SK-MEL-5 (cell line): Measurements from ENCODE around the gene CMTM4. TPM values are rescaled to one million over a fixed set of nuclear protein-coding genes. Genes with fewer than 3 reads are reported as not detected.

Experiments used
- DNase-seq: peaks from one replicate; pipeline ENCODE4 v3.0.0-alpha.2; 2016; ENCODE audit warnings: low read depth, low spot score
- in situ Hi-C: cut with HindIII; loops from 2 replicates; pipeline ENCODE4 v1.10.0; 2016; ENCODE audit warnings: low sequenced_read_pairs, high pct_unique_total_duplicates, low pct_unique_long_range_greater_than_20kb
- polyA plus RNA-seq, 2 experiments: library from polyadenylated mRNA; depleted of rRNA; stranded (reverse); fragments of >200 nt; gene quantifications; 2 replicates each; pipeline ENCODE4 v1.2.3, GENCODE V29; 2015
- total RNA-seq: library from RNA; depleted of rRNA; stranded (reverse); fragments of >200 nt; shearing (Covaris generic); gene quantifications from 2 replicates; pipeline ENCODE4 v1.2.3, GENCODE V29; 2014; rRNA removed

The CMTM4 gene
- total RNA-seq: 32.7 and 36.9 TPM in 2 replicates
- 28.0 and 43.3 TPM in 2 replicates for polyA plus RNA-seq (2015; cell fraction: cytosol; rRNA removed)
- 31.5 and 40.0 TPM in 2 replicates for polyA plus RNA-seq (2015; cell fraction: nucleus; rRNA removed)

- DNase-seq: peak; percentile 82
- in situ Hi-C loops: no loop called here
Measured at GRCh38 chr16:66696669-66697630, at the start of gene CMTM4. TSS of gene CMTM4 (minus strand) at chr16:66696743. CDS start at chr16:66696525, 218 bp downstream.

- DNase-seq: no peak
- in situ Hi-C loops: no loop called here
Measured at GRCh38 chr16:66746048-66746447, 49.5 kb upstream of the CMTM4 start.

GRCh38 chr16:66741950-66742808, 45.6 kb upstream of the CMTM4 start:
- in situ Hi-C loops: no loop called here
- DNase-seq: peak; percentile 46

- DNase-seq: peak; percentile 95
- in situ Hi-C loops: no loop called here
Measured at GRCh38 chr16:66741169-66741900, 44.8 kb upstream of the CMTM4 start.

GRCh38 chr16:66740533-66740932, 44.0 kb upstream of the CMTM4 start:
- in situ Hi-C loops: no loop called here
- DNase-seq: peak; percentile 30

GRCh38 chr16:66740010-66740409, 43.5 kb upstream of the CMTM4 start:
- in situ Hi-C loops: no loop called here
- DNase-seq: peak; percentile 69

GRCh38 chr16:66735891-66736290, 39.3 kb upstream of the CMTM4 start:
- DNase-seq: no peak
- in situ Hi-C loops: no loop called here

- no peak for DNase-seq
- in situ Hi-C loops: no loop called here
Measured at GRCh38 chr16:66731101-66731500, 34.6 kb upstream of the CMTM4 start.

GRCh38 chr16:66728804-66729203, 32.3 kb upstream of the CMTM4 start:
- in situ Hi-C loops: no loop called here
- no peak for DNase-seq

- in situ Hi-C loops: no loop called here
- DNase-seq: peak; percentile 78
Measured at GRCh38 chr16:66728117-66728787, 31.7 kb upstream of the CMTM4 start.

GRCh38 chr16:66720766-66721165, 24.2 kb upstream of the CMTM4 start:
- DNase-seq: no peak
- in situ Hi-C loops: no loop called here

GRCh38 chr16:66719246-66719645, 22.7 kb upstream of the CMTM4 start:
- DNase-seq: no peak
- in situ Hi-C loops: no loop called here

GRCh38 chr16:66717776-66718175, 21.2 kb upstream of the CMTM4 start:
- DNase-seq: no peak
- in situ Hi-C loops: no loop called here

- DNase-seq: peak; percentile 81
- in situ Hi-C loops: no loop called here
Measured at GRCh38 chr16:66717112-66717675, 20.7 kb upstream of the CMTM4 start.

GRCh38 chr16:66714654-66715307, 18.2 kb upstream of the CMTM4 start:
- in situ Hi-C loops: no loop called here
- DNase-seq: no peak

GRCh38 chr16:66714062-66714461, 17.5 kb upstream of the CMTM4 start:
- DNase-seq: no peak
- in situ Hi-C loops: no loop called here
